ENCODE measurements around the gene VPS26C. TPM values are rescaled to one million over a fixed set of nuclear protein-coding genes. Genes with fewer than 3 reads are reported as not detected.
A peak's percentile ranks its signal among the peaks of the same experiment; 100 is the strongest.

The VPS26C gene
- total and polyA plus RNA-seq, 2 of the 8 experiments (the other 6 are each of a cell fraction or from before 2014, with no cell fraction given): 43.5 to 71.6 TPM

- TF ChIP-seq TEAD4 (IDR thresholded peaks at IDR 0.05; ENCODE audit: low read depth, low read length) (no peak), EZH2 (IDR thresholded peaks at IDR 0.05; ENCODE audit: low read depth, low read length, severe bottlenecking) (no peak), TBP (IDR thresholded peaks at IDR 0.05; ENCODE audit: low read depth, low read length) (no peak), KDM5A (IDR thresholded peaks at IDR 0.05; ENCODE audit: low read length) (no peak), PHF8 (conservative IDR thresholded peaks at IDR 0.05; ENCODE audit: low read depth, low read length) (no peak)
- Histone ChIP-seq H3K14ac (ENCODE audit: insufficient read length) (no peak overlapping the region), H3K9me3 (ENCODE audit: insufficient read depth in 2 of 2, low read depth in 1 of 2, low read length in 1 of 2) (no peaks in the 10 kb centered on the region), H3K9ac (replicated peaks in 1 of 4; ENCODE audit: extremely low read depth in 1 of 4, low read depth in 3 of 4, low read length in 3 of 4) (no peak overlapping the region), H2BK12ac (ENCODE audit: low read depth, low read length) (no peak overlapping the region), H3K4me1 (replicated peaks in 1 of 4; ENCODE audit: control insufficient read depth in 3 of 4, insufficient read depth in 4 of 4, low read length in 3 of 4) (peaks cover 0 to 6% (median 1%) of the 10 kb centered on the region in 4 experiments; a peak in 3 of 7 replicates), H3K23me2 (ENCODE audit: low read depth, low read length) (no peaks in the 10 kb centered on the region), H3K79me1 (ENCODE audit: low read depth, low read length) (no peaks in the 10 kb centered on the region), H3K4ac (replicated peaks; ENCODE audit: insufficient read length, low read depth, low read length) (no peak overlapping the region), H2BK5ac (ENCODE audit: low read depth, low read length) (no peak overlapping the region), H3K79me2 (ENCODE audit: control insufficient read depth in 1 of 2, insufficient read depth in 2 of 2, low read length in 2 of 2) (no peaks in the 10 kb centered on the region), H4K5ac (ENCODE audit: insufficient read length, low read depth, low read length) (no peak overlapping the region), H3K4me3 (ENCODE audit: extremely low read depth in 1 of 4, insufficient read depth in 2 of 4, low read depth in 3 of 4, low read length in 4 of 4) (no peak overlapping the region), H3K18ac (ENCODE audit: extremely low read depth, low read length) (no peak overlapping the region), H4K20me1 (replicated peaks in 1 of 2; ENCODE audit: control insufficient read depth in 1 of 2, insufficient read depth in 2 of 2, low read length in 2 of 2) (no peaks in the 10 kb centered on the region), H2BK20ac (ENCODE audit: low read length) (no peak overlapping the region), H4K8ac (ENCODE audit: extremely low read depth, insufficient read depth, low read length) (no peak overlapping the region), H3K56ac (replicated peaks; ENCODE audit: insufficient read length, low read depth, low read length) (no peak overlapping the region), H2BK120ac (replicated peaks; ENCODE audit: low read depth, low read length) (no peak overlapping the region), H2AFZ (ENCODE audit: low read length) (no peak overlapping the region), H3K23ac (ENCODE audit: insufficient read length) (no peak overlapping the region), H4K91ac (replicated peaks; ENCODE audit: insufficient read length, low read length) (no peak overlapping the region), H3K27ac (ENCODE audit: low read depth, low read length) (no peak overlapping the region), H2BK15ac (ENCODE audit: low read length) (no peak overlapping the region), H2AK5ac (ENCODE audit: low read depth, low read length) (no peak overlapping the region), H3K4me2 (ENCODE audit: insufficient read depth in 1 of 2, low read depth in 2 of 2, low read length in 2 of 2) (peak overlapping the region; percentile 17 to 23; a peak in 3 of 4 replicates), H3K36me3 (ENCODE audit: control insufficient read depth in 2 of 4, insufficient read depth in 4 of 4, low read length in 3 of 4) (no peaks in the 10 kb centered on the region), H3K27me3 (replicated peaks in 1 of 4; ENCODE audit: control insufficient read depth in 3 of 4, extremely low read depth in 1 of 4, insufficient read depth in 3 of 4, low read length in 3 of 4) (no peaks in the 10 kb centered on the region)
- CTCF ChIA-PET (ENCODE audit: partially characterized antibody): no interaction called here
- DNase-seq (ENCODE audit: low read depth in 1 of 2, low spot score in 2 of 2) (no peak), FAIRE-seq (no peak)
- 79% methylated on average over 9 of the region's 10 CpGs; no CpG with 5 or more reads in 1 of the 2 experiments for WGBS, 2 experiments (ENCODE audit: extremely low coverage in 1 of 2, insufficient coverage in 1 of 2, insufficient read length in 1 of 2, insufficient replicate concordance in 2 of 2, low coverage in 1 of 2, low lambda C conversion rate in 2 of 2, missing lambda C conversion rate in 1 of 2)
- POLR2A ChIA-PET (ENCODE audit: partially characterized antibody): interaction anchor here (0.8 kb wide), 1 partner anchor 11 kb away, joined by 3 read pairs; no protein-coding TSS in a partner anchor
Observed at GRCh38 chr21:37281579-37281978, 14.4 kb upstream of the VPS26C start.
